GM20431 (cell line): Measurements from ENCODE around the gene EGFLAM.

ENCODE experiments used
- in situ Hi-C: fragments of 300-500 bp; cut with MseI, MboI; formaldehyde crosslinking; loops from one replicate; pipeline ENCODE4 v1.15.0; 2020; ENCODE audit warnings: low sequenced_read_pairs; ENCODE audit not compliant: unreplicated experiment

The EGFLAM gene

DNA sequence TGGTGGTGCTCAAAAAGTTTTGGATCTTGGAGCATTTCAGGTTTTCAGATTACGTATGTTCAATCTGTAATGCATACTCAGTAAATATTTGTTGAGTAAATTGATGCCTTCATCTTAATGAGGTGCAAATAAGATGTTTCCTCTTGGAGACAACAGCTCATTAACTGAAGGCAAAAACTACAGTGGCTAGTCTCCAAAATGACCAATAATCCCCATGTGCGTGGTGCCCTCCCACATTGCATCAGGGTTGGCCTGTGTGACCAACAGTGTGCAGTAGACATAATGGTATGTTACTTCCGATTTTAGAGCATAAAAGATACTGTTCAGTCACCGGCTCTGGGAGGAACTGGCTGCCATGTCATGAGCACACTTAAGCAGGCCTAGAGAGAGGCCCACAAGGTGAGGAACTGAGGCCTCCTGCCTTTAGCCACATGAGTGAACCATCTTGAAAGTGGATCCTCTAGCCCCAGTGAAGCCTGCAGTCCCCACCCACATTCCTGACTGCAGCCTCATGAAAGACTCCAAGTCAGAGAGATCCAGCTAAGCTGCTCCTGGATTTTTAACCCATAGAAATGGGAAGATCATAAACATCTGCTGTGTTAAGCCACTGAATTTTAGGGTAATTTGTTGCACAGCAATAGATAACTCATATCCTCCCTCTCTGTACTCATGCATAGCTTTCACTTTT is 242.4 kb downstream of the EGFLAM start:
- in situ Hi-C loops: no loop called here

DNA sequence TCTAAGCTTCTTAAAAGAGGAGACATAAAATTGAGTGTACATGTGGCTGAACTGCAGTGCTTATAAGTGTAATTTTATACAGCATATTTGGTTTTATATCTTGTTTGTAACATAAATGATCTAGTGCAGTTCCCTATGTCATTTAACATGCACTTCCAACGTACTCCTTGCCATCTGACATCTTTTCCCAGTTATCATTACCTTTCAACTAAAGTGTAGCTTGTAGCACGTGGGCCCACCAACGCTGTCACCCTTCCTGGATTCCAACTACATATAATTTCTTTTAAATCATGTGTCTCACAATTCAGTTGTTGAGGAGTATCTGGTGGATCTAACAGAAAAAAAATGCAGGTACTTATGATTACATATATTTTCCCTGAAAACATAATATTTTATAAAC is 247.9 kb downstream of the EGFLAM start:
- in situ Hi-C loops: no loop called here

GRCh38 chr5:38509185-38509584 is 250.8 kb downstream of the EGFLAM start:
- in situ Hi-C loops: no loop called here
